ENCODE measurements around the gene MINK1.

The MINK1 gene

GRCh38 chr17:4895657-4896331, 62.7 kb downstream of the MINK1 start:
- H3K4me3 ChIP-seq (replicated peaks; ENCODE audit: insufficient read depth, low read length), result no peak overlapping the region
- peaks cover 7% of the 10 kb centered on the region for H3K27me3 ChIP-seq (ENCODE audit: insufficient read depth, poor library complexity, severe bottlenecking)
- no peak for DNase-seq (ENCODE audit: low read depth in 1 of 2, low spot score in 1 of 2)
- H3K27ac ChIP-seq (replicated peaks), result no peak overlapping the region
- TF ChIP-seq REST (IDR thresholded peaks at IDR 0.05; ENCODE audit: insufficient replicate concordance, low read depth), result no peak
- TF ChIP-seq POLR2AphosphoS5 (IDR thresholded peaks at IDR 0.05; ENCODE audit: low read depth), result no peak
- no peak for TF ChIP-seq SPI1 (IDR thresholded peaks at IDR 0.05; ENCODE audit: borderline replicate concordance, low read depth)

GRCh38 chr17:4896332-4897197, 63.4 kb downstream of the MINK1 start:
- Histone ChIP-seq H3K27ac (replicated peaks) (no peak overlapping the region), H3K4me3 (replicated peaks; ENCODE audit: insufficient read depth, low read length) (no peak overlapping the region), H3K27me3 (ENCODE audit: insufficient read depth, poor library complexity, severe bottlenecking) (peaks cover 7% of the 10 kb centered on the region)
- DNase-seq (ENCODE audit: low read depth in 1 of 2, low spot score in 1 of 2), result no peak
- no peak for TF ChIP-seq CTCF (IDR thresholded peaks at IDR 0.05; ENCODE audit: insufficient read depth, low read length)
- TF ChIP-seq GABPA (IDR thresholded peaks at IDR 0.05; ENCODE audit: low read depth), result no peak
- TF ChIP-seq POLR2AphosphoS5 (IDR thresholded peaks at IDR 0.05; ENCODE audit: low read depth), result no peak
- TF ChIP-seq REST (IDR thresholded peaks at IDR 0.05; ENCODE audit: insufficient replicate concordance, low read depth), result no peak
- no peak for TF ChIP-seq SPI1 (IDR thresholded peaks at IDR 0.05; ENCODE audit: borderline replicate concordance, low read depth)

GRCh38 chr17:4897198-4897687, 64.1 kb downstream of the MINK1 start:
- Histone ChIP-seq H3K27me3 (ENCODE audit: insufficient read depth, poor library complexity, severe bottlenecking) (peaks cover 7% of the 10 kb centered on the region), H3K4me3 (replicated peaks; ENCODE audit: insufficient read depth, low read length) (no peak overlapping the region), H3K27ac (replicated peaks) (no peak overlapping the region)
- no peak for TF ChIP-seq CTCF (IDR thresholded peaks at IDR 0.05; ENCODE audit: insufficient read depth, low read length)
- TF ChIP-seq SPI1 (IDR thresholded peaks at IDR 0.05; ENCODE audit: borderline replicate concordance, low read depth), result no peak
- TF ChIP-seq GABPA (IDR thresholded peaks at IDR 0.05; ENCODE audit: low read depth), result no peak
- TF ChIP-seq REST (IDR thresholded peaks at IDR 0.05; ENCODE audit: insufficient replicate concordance, low read depth), result no peak
- TF ChIP-seq POLR2AphosphoS5 (IDR thresholded peaks at IDR 0.05; ENCODE audit: low read depth), result no peak
- DNase-seq (ENCODE audit: low read depth in 1 of 2, low spot score in 1 of 2), result no peak
